Fibroblast of villous mesenchyme (primary cell): Measurements from ENCODE around the gene DENND1C. TPM values are rescaled to one million over a fixed set of nuclear protein-coding genes. Genes with fewer than 3 reads are reported as not detected.

Experiments used
- DNase-seq: peaks from one replicate; pipeline ENCODE4 v3.0.0-alpha.2; 2010; ENCODE audit warnings: low read depth
- H3K4me3 ChIP-seq: 2 replicates; pipeline ENCODE4 v1.5.1; 2011; ENCODE audit warnings: low read depth, mild to moderate bottlenecking, low read length
- total RNA-seq: library from RNA; depleted of rRNA; stranded (reverse); fragments of >200 nt; gene quantifications from 2 replicates; pipeline ENCODE4 v1.2.3, GENCODE V29; 2012
- TF ChIP-seq, protein P1 (sequence below): IDR thresholded peaks from 2 replicates; pipeline ENCODE4 v1.5.1; 2012; ENCODE audit warnings: low read depth, mild to moderate bottlenecking, low read length; ENCODE audit not compliant: insufficient read depth

Gene DENND1C
- total RNA-seq, 1 donor, result not detected

DNA sequence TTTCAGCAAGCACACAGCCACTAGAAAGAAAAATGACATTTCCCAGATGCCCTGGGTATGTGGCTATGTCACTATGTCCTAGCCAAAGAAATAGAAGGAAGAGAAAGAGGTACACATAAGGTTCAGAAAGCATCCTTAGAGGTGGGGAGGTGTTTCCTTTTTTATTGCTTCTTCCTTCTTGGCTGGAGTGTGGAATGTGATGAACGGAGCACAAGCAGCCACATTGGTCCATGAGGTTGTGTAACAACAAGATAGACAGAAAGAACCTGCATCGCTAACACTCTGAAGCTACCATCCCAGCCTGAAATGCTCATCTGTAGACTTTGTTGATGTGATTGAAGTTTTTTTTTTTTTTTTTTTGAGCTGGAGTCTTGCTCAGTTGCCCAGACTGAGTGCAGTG is 28.7 kb downstream of the DENND1C start:
- TF ChIP-seq, protein P1, sequence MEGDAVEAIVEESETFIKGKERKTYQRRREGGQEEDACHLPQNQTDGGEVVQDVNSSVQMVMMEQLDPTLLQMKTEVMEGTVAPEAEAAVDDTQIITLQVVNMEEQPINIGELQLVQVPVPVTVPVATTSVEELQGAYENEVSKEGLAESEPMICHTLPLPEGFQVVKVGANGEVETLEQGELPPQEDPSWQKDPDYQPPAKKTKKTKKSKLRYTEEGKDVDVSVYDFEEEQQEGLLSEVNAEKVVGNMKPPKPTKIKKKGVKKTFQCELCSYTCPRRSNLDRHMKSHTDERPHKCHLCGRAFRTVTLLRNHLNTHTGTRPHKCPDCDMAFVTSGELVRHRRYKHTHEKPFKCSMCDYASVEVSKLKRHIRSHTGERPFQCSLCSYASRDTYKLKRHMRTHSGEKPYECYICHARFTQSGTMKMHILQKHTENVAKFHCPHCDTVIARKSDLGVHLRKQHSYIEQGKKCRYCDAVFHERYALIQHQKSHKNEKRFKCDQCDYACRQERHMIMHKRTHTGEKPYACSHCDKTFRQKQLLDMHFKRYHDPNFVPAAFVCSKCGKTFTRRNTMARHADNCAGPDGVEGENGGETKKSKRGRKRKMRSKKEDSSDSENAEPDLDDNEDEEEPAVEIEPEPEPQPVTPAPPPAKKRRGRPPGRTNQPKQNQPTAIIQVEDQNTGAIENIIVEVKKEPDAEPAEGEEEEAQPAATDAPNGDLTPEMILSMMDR, result no peak
- no peak for DNase-seq
- H3K4me3 ChIP-seq, result no peak overlapping the region

DNA sequence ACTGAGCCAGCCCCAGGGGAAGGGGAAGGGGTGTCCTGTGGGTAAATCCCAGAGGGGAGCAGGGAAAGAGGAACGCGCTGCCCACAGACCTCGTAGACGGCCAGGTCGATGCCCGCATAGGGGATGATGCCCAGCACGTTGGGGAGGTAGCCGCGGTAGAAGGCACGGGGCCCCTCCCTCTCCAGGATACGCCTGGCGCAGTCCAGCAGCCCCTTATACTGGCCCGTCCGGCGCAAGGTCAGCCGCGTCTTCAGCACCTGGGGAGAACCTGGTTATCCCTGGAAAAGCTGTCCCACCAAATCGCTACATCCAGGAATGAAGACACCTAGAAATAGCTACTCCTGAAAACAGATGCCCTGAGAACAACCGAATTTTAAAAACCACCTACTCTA is 29.4 kb downstream of the DENND1C start:
- no peak for DNase-seq
- TF ChIP-seq, protein P1, result no peak
- no peak overlapping the region for H3K4me3 ChIP-seq

DNA sequence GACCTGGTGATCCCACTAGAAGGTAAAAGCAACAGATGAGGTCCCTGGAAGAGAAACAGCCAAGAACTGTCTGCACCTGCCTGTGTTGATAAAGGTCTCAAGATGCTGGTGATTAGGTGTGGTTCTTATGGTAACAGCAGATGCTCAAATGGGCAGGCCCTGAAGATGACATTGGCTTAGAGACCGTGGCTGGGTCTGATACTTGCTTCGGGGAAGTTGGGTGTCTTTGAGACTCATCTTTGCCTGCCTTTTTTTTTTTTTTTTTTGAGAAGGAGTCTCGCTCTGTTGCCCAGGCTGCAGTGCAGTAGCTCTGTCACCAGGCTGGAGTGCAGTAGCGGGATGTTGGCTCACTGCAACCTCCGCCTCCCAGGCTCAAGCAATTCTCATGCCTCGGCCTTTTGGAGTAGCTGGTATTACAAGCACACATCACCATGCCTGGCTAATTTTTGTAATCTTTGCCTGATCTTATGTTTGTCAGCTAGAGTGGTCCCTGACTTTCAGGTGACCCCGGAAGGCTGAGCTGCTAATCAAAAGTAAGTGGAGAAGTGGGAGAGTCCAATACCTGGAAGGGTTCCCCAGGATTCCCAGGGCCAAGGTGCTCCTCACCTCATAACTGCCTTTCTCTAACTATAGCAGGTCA is 29.9 kb downstream of the DENND1C start:
- no peak for DNase-seq
- TF ChIP-seq, protein P1, result no peak
- no peak overlapping the region for H3K4me3 ChIP-seq

DNA sequence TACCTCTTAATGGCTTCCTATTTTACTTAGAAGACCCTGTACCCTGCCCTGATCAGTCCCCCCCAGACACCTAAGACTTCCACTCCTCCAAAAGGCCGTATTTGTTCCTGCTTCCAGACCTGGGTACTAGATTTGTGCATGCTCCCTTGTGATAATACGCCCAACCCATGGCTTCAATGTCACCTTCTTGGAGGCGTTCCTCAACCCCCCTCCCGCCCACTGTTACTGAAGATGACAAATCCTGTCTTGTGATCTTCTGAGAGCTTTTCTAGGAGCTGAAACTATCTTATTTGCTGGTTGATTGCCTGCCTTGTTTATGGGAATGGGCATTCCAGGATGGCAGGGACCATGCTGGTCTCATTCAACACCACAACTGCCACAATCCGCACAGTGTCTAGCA is 31.4 kb downstream of the DENND1C start:
- H3K4me3 ChIP-seq, result no peak overlapping the region
- TF ChIP-seq, protein P1, result no peak
- DNase-seq, result no peak

DNA sequence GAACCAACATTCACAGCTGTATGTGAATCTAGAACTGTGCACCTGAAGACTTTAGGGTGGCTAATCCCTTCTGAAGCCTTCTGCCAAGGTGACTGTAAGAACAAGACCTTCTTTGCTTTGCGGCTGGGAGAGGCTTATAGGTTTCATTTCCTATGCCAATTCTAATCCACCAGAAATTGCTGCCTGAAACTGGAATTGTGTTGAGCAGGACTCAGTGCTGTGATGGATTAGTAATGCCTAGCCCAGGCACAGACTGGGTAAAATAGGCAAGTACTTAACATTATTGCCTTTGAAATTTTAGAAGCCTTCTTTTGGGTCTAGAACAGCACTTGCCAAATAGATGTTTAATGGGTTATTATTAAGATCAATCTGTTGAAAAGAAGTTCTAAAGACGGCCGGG is 33.5 kb downstream of the DENND1C start:
- no peak for DNase-seq
- TF ChIP-seq, protein P1, result no peak
- H3K4me3 ChIP-seq, result no peak overlapping the region

DNA sequence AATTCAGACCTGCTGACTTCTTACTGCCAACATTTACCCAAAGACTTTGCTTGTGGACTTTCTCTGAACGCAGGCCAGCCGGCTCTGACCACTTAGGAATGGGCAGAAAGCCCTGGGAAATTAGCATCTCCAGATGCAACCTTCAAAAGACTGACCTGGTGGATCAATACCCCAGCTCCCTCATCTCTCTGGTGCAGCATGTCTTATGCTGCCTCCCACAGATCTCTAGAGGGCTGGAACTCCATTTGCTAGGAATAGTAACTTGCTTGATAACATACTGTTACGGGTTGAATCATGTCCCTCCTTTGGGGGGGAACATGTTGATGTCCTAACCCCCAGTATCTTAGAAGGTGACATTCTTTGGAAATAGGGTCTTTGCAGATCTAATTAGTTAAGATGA is 35.1 kb downstream of the DENND1C start:
- H3K4me3 ChIP-seq, result no peak overlapping the region
- TF ChIP-seq, protein P1, result no peak
- no peak for DNase-seq

DNA sequence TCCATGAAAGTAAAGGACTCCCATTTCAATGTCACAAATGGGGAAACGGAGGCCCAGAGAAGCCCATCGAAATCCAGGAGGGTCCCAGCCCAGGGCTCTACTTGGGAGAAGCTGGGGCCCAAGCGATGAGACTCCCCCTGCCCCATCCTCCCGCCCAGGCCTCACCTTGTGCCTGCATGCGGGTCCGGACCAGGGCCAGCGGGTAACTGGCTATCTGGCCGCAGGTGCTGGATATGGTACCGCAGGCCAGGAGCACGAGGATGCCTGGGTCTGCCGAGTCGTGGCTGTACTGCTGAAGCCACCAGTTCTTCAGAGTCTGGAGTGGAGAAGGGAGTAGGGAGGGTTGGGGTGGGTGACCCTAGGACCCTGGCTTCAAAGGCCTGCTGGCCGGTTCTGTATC is 37.6 kb downstream of the DENND1C start:
- no peak overlapping the region for H3K4me3 ChIP-seq
- TF ChIP-seq, protein P1, result no peak
- no peak for DNase-seq
